ENCODE results near the gene SOX14. TPM values are rescaled to one million over a fixed set of nuclear protein-coding genes. Genes with fewer than 3 reads are reported as not detected.

SOX14 gene
- total RNA-seq, 1 experiment from 2014 or later = not detected

- Histone ChIP-seq H3K4me1 (ENCODE audit: control insufficient read depth, insufficient read depth, low read length) (no peaks in the 10 kb centered on the region), H3K36me3 (ENCODE audit: control insufficient read depth, insufficient read depth, low read length) (no peaks in the 10 kb centered on the region), H3K27ac (ENCODE audit: low read length) (no peak overlapping the region), H3K9me3 (ENCODE audit: control insufficient read depth, insufficient read depth, low read depth, low read length) (no peaks in the 10 kb centered on the region), H3K4me3 (ENCODE audit: low read depth in 2 of 2, low read length in 2 of 2) (no peak overlapping the region), H3K27me3 (ENCODE audit: control insufficient read depth, insufficient read depth, low read length) (no peaks in the 10 kb centered on the region)
- TF ChIP-seq SIN3A (IDR thresholded peaks at IDR 0.05; ENCODE audit: borderline replicate concordance, insufficient read depth, low read depth, low read length) = no peak
- TF ChIP-seq CTCF (IDR thresholded peaks at IDR 0.05) = no peak
- no peak for TF ChIP-seq POLR2AphosphoS5 (IDR thresholded peaks at IDR 0.05; ENCODE audit: low read depth, low read length)
- no peak for TF ChIP-seq TCF7L2 (IDR thresholded peaks at IDR 0.05; ENCODE audit: low read depth, low read length)
- no peak for TF ChIP-seq REST (IDR thresholded peaks at IDR 0.05; ENCODE audit: insufficient read depth in 1 of 2, low read depth in 2 of 2, low read length in 1 of 2)
- POLR2A ChIA-PET = no interaction called here
- DNase-seq (ENCODE audit: low read depth, low spot score) (no peak), ATAC-seq (no peak)
- in situ Hi-C loops (cut with HindIII; ENCODE audit: low pct_unique_long_range_greater_than_20kb, low sequenced_read_pairs) = no loop called here
- CTCF ChIA-PET = no interaction called here
- BruUV-seq (replicated peaks) = no TSS peak
- intact Hi-C loops (cut with micrococcal nuclease; ENCODE audit: unreplicated experiment) = no loop called here
These were observed 47.9 kb downstream of the SOX14 start for GRCh38 chr3:137812023-137812422.

- H3K4me3 ChIP-seq (ENCODE audit: low read depth in 2 of 2, low read length in 2 of 2) = no peak overlapping the region
- DNase-seq (ENCODE audit: low read depth, low spot score) (no peak), ATAC-seq (peak; percentile 48; the same call in 1 of the 2 replicates)
- intact Hi-C loops (cut with micrococcal nuclease; ENCODE audit: unreplicated experiment) = no loop called here
- BruUV-seq (replicated peaks) = no TSS peak
- H3K9me3 ChIP-seq (ENCODE audit: control insufficient read depth, insufficient read depth, low read depth, low read length) = no peaks in the 10 kb centered on the region
- H3K4me1 ChIP-seq (ENCODE audit: control insufficient read depth, insufficient read depth, low read length) = no peaks in the 10 kb centered on the region
- ChIA-PET POLR2A (no interaction called here), CTCF (no interaction called here)
- TF ChIP-seq SIN3A (IDR thresholded peaks at IDR 0.05; ENCODE audit: borderline replicate concordance, insufficient read depth, low read depth, low read length) (no peak), CTCF (IDR thresholded peaks at IDR 0.05) (no peak), POLR2AphosphoS5 (IDR thresholded peaks at IDR 0.05; ENCODE audit: low read depth, low read length) (no peak), TCF7L2 (IDR thresholded peaks at IDR 0.05; ENCODE audit: low read depth, low read length) (no peak), REST (IDR thresholded peaks at IDR 0.05; ENCODE audit: insufficient read depth in 1 of 2, low read depth in 2 of 2, low read length in 1 of 2) (no peak)
- no peaks in the 10 kb centered on the region for H3K36me3 ChIP-seq (ENCODE audit: control insufficient read depth, insufficient read depth, low read length)
- in situ Hi-C loops (cut with HindIII; ENCODE audit: low pct_unique_long_range_greater_than_20kb, low sequenced_read_pairs) = no loop called here
- no peaks in the 10 kb centered on the region for H3K27me3 ChIP-seq (ENCODE audit: control insufficient read depth, insufficient read depth, low read length)
- no peak overlapping the region for H3K27ac ChIP-seq (ENCODE audit: low read length)
These were observed 51.1 kb downstream of the SOX14 start for GRCh38 chr3:137815251-137815650.

Other genes with a start within 250 kb of the SOX14 start
- gene CLDN18, start 245.8 kb downstream of the SOX14 start, total RNA-seq (2021; ENCODE audit: unreplicated experiment) = 0.08 TPM